B cell (primary cell): Measurements from ENCODE around the gene TJP3.

Experiments
- CTCF ChIP-seq: fragments of 200-600 bp; IDR thresholded peaks from one replicate; pipeline ENCODE4 v1.8.0; 2022; ENCODE audit warnings: antibody characterized with exemption, mild to moderate bottlenecking
- EZH2 ChIP-seq: IDR thresholded peaks from 2 replicates; pipeline ENCODE4 v1.6.1; 2012; ENCODE audit warnings: borderline replicate concordance, low read depth, mild to moderate bottlenecking, moderate library complexity, low read length; ENCODE audit not compliant: insufficient read depth, poor library complexity, severe bottlenecking

GRCh38 chr19:3659746-3660112 is 48.5 kb upstream of the TJP3 start:
- TF ChIP-seq CTCF, result no peak
- TF ChIP-seq EZH2, result no peak
